ENCODE data around the gene NPTX1. TPM values are rescaled to one million over a fixed set of nuclear protein-coding genes. Genes with fewer than 3 reads are reported as not detected.

The NPTX1 gene
- total RNA-seq, 2 experiments from 2014 or later = 0.48 to 0.51 TPM

GRCh38 chr17:80437532-80437931, 38.9 kb downstream of the NPTX1 start:
- CTCF ChIA-PET = interaction anchor here (0.6 to 1.7 kb wide), 2 partner anchors 11 to 770 kb away, joined by 3 to 6 read pairs; no protein-coding TSS in a partner anchor
- POLR2A ChIA-PET = no interaction called here

- POLR2A ChIA-PET = no interaction called here
- CTCF ChIA-PET = no interaction called here
These were observed 42.3 kb downstream of the NPTX1 start for GRCh38 chr17:80433916-80434666.

- CTCF ChIA-PET = interaction anchor here (0.9 kb wide), 1 partner anchor 466 kb away, joined by 3 read pairs; no protein-coding TSS in a partner anchor
These were observed 43.4 kb downstream of the NPTX1 start for GRCh38 chr17:80432961-80433550.

GRCh38 chr17:80432350-80432955, 44.0 kb downstream of the NPTX1 start:
- ChIA-PET POLR2A (no interaction called here), CTCF (interaction anchor here (0.9 kb wide), 1 partner anchor 467 kb away, joined by 3 read pairs; no protein-coding TSS in a partner anchor)

More at GRCh38 chr17:80432961-80433550, 43.4 kb downstream of the NPTX1 start:
- POLR2A ChIA-PET = no interaction called here

- CTCF ChIA-PET = interaction anchor here (0.8 to 0.9 kb wide), 2 partner anchors 12 to 468 kb away, joined by 3 read pairs; no protein-coding TSS in a partner anchor
- POLR2A ChIA-PET = no interaction called here
These were observed 44.9 kb downstream of the NPTX1 start for GRCh38 chr17:80431246-80432195.

GRCh38 chr17:80430446-80431245, 45.8 kb downstream of the NPTX1 start:
- ChIA-PET POLR2A (no interaction called here), CTCF (no interaction called here)

GRCh38 chr17:80429356-80430275, 46.8 kb downstream of the NPTX1 start:
- ChIA-PET POLR2A (no interaction called here), CTCF (interaction anchor here (2.7 kb wide), 1 partner anchor 147 kb away, joined by 27 read pairs; no protein-coding TSS in a partner anchor)

GRCh38 chr17:80428796-80429195, 47.6 kb downstream of the NPTX1 start:
- ChIA-PET POLR2A (no interaction called here), CTCF (interaction anchor here (2.2 to 2.7 kb wide), 2 partner anchors 13 to 148 kb away, joined by 10 to 27 read pairs; partner anchors contain the start of gene ENDOV)

- POLR2A ChIA-PET = no interaction called here
These were observed 48.0 kb downstream of the NPTX1 start for GRCh38 chr17:80428363-80428762.

GRCh38 chr17:80427366-80428282, 48.8 kb downstream of the NPTX1 start:
- ChIA-PET CTCF (interaction anchor here (0.6 to 2.7 kb wide), 29 partner anchors 10 to 718 kb away, joined by 3 to 27 read pairs (median 3); partner anchors contain the start of gene ENDOV), POLR2A (interaction anchor here (0.7 kb wide), 1 partner anchor 561 kb away, joined by 3 read pairs; no protein-coding TSS in a partner anchor)

More at GRCh38 chr17:80428363-80428762, 48.0 kb downstream of the NPTX1 start:
- CTCF ChIA-PET = interaction anchor here (1.4 to 2.7 kb wide), 4 partner anchors 12 to 148 kb away, joined by 4 to 27 read pairs (median 8); partner anchors contain the start of gene ENDOV

GRCh38 chr17:80426671-80427326, 49.6 kb downstream of the NPTX1 start:
- POLR2A ChIA-PET = interaction anchor here (0.7 kb wide), 1 partner anchor 562 kb away, joined by 3 read pairs; no protein-coding TSS in a partner anchor
- CTCF ChIA-PET = interaction anchor here (0.6 to 2.7 kb wide), 29 partner anchors 9 to 719 kb away, joined by 3 to 27 read pairs (median 3); partner anchors contain the start of gene ENDOV

- POLR2A ChIA-PET = no interaction called here
- CTCF ChIA-PET = interaction anchor here (1.5 kb wide), 1 partner anchor 545 kb away, joined by 5 read pairs; no protein-coding TSS in a partner anchor
These were observed 50.5 kb downstream of the NPTX1 start for GRCh38 chr17:80425835-80426426.

GRCh38 chr17:80424878-80425765, 51.3 kb downstream of the NPTX1 start:
- ChIA-PET POLR2A (no interaction called here), CTCF (interaction anchor here (1.4 kb wide), 1 partner anchor 557 kb away, joined by 3 read pairs; no protein-coding TSS in a partner anchor)

GRCh38 chr17:80424261-80424660, 52.1 kb downstream of the NPTX1 start:
- ChIA-PET CTCF (interaction anchor here (1.4 kb wide), 1 partner anchor 557 kb away, joined by 3 read pairs; no protein-coding TSS in a partner anchor), POLR2A (interaction anchor here (0.6 kb wide), 1 partner anchor 30 kb away, joined by 3 read pairs; no protein-coding TSS in a partner anchor)

Data from activated CD8-positive, alpha-beta memory T cell treated with anti-CD3 and anti-CD28 coated beads for 36 hours (primary cell).